Myocyte (in vitro differentiated cells): ENCODE measurements around the gene CCSER2. TPM values are rescaled to one million over a fixed set of nuclear protein-coding genes. Genes with fewer than 3 reads are reported as not detected.
"Not testable (repeated sequence)": the region's sequence is repeated elsewhere in the genome, so short reads cannot be mapped to it uniquely, and the experiment has no call there.

Experiments used
- DNase-seq: peaks from one replicate; pipeline ENCODE4 v3.0.0-alpha.2; 2012; ENCODE audit warnings: low read depth
- total RNA-seq: library from RNA; depleted of rRNA; stranded (reverse); fragments of >200 nt; gene quantifications from 2 replicates; pipeline ENCODE4 v1.2.3, GENCODE V29; 2014

Gene CCSER2
- total RNA-seq, 1 donor from 2014 or later = 49.2 TPM

GRCh38 chr10:84447701-84448400 is 119.5 kb downstream of the CCSER2 start:
- DNase-seq = no peak

GRCh38 chr10:84449351-84449750 is 121.0 kb downstream of the CCSER2 start:
- DNase-seq = not testable (repeated sequence)

- peak; percentile 27 for DNase-seq
Observed at GRCh38 chr10:84452003-84452402, 123.6 kb downstream of the CCSER2 start.

- DNase-seq = no peak
Observed at GRCh38 chr10:84453303-84453702, 124.9 kb downstream of the CCSER2 start.

- no peak for DNase-seq
Observed at GRCh38 chr10:84456126-84456525, 127.7 kb downstream of the CCSER2 start.

- no peak for DNase-seq
Observed at GRCh38 chr10:84460520-84460919, 132.1 kb downstream of the CCSER2 start.

GRCh38 chr10:84469470-84469869 is 141.1 kb downstream of the CCSER2 start:
- peak; percentile 22 for DNase-seq

GRCh38 chr10:84473136-84473535 is 144.7 kb downstream of the CCSER2 start:
- DNase-seq = no peak

- no peak for DNase-seq
Observed at GRCh38 chr10:84477398-84478128, 149.2 kb downstream of the CCSER2 start.

- no peak for DNase-seq
Observed at GRCh38 chr10:84478151-84478550, 149.8 kb downstream of the CCSER2 start.

- DNase-seq = no peak
Observed at GRCh38 chr10:84478679-84479078, 150.3 kb downstream of the CCSER2 start.

- no peak for DNase-seq
Observed at GRCh38 chr10:84484541-84484940, 156.2 kb downstream of the CCSER2 start.

GRCh38 chr10:84493361-84493760 is 165.0 kb downstream of the CCSER2 start:
- no peak for DNase-seq

GRCh38 chr10:84493951-84494848 is 165.8 kb downstream of the CCSER2 start:
- DNase-seq = peak; percentile 82

- DNase-seq = no peak
Observed at GRCh38 chr10:84494849-84495180, 166.4 kb downstream of the CCSER2 start.

- no peak for DNase-seq
Observed at GRCh38 chr10:84497978-84498377, 169.6 kb downstream of the CCSER2 start.

GRCh38 chr10:84499039-84499438 is 170.7 kb downstream of the CCSER2 start:
- not testable (repeated sequence) for DNase-seq

GRCh38 chr10:84499846-84500245 is 171.5 kb downstream of the CCSER2 start:
- no peak for DNase-seq

- no peak for DNase-seq
Observed at GRCh38 chr10:84510121-84510520, 181.7 kb downstream of the CCSER2 start.

- no peak for DNase-seq
Observed at GRCh38 chr10:84511106-84511505, 182.7 kb downstream of the CCSER2 start.

GRCh38 chr10:84511709-84512285 is 183.4 kb downstream of the CCSER2 start:
- no peak for DNase-seq
